Measurements from ENCODE around the gene ZNF418.
"Not testable (repeated sequence)": the region's sequence is repeated elsewhere in the genome, so short reads cannot be mapped to it uniquely, and the experiment has no call there.

ZNF418 gene

DNA sequence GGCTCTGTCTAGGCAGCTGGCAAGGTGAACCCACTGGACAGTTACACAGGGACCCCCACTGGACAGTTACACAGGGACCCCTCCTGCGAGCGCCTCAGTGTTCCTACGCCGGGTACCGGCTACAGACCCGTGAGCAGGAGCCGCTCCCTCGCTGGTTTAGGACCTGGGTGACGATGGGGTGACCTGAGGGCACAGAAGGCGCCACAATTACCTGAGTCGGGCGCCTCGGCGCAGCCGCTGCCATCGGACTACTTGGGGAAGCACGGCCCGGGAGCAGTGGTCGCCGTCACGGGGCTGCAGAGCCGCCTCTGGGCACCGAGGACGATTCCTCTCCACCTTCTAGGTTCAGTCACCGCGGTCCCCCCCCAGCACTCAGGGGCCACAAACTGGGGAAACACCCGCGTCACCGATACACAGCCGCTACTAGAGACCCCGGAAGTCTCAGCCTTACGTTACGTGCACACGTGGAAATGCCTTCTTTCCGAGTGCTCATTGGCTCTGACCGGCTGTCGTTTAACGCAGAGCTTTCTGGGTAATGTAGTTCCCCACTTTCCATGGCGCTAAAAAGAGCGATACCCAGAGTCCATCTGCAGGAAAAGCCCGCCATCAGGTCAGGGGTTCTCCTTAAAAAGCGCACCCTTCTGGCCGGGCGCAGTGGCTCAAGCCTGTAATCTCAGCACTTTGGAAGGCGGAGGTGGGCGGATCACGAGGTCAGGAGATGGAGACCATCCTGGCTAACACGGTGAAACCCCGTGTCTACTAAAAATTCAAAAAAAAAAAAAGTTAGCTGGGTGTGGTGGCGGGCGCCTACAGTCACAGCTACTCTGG is 18.8 kb downstream of the ZNF418 start, which contains the start of gene ZNF417:
ZNF417 (minus strand) TSS at position 425 of the 828 bp plus-strand sequence; CDS start at position 244, 181 bp downstream.
- H3K27me3 Mint-ChIP-seq, result not testable (repeated sequence)
- Mint-ChIP-seq H3K36me3 (peaks cover 63% of the 10 kb centered on the region), H3K9me3 (peaks cover 58% of the 10 kb centered on the region), H3K27ac (peak within 1 kb of the TSS; percentile 95), H3K4me1 (peaks cover 27% of the 10 kb centered on the region), H3K4me3 (peak within 1 kb of the TSS; percentile 89)
- CTCF ChIA-PET, result interaction anchor here (1.1 to 1.4 kb wide), 3 partner anchors 13 to 278 kb away, joined by 3 to 4 read pairs (median 3); no protein-coding TSS in a partner anchor
- DNase-seq, result peak; percentile 91

DNA sequence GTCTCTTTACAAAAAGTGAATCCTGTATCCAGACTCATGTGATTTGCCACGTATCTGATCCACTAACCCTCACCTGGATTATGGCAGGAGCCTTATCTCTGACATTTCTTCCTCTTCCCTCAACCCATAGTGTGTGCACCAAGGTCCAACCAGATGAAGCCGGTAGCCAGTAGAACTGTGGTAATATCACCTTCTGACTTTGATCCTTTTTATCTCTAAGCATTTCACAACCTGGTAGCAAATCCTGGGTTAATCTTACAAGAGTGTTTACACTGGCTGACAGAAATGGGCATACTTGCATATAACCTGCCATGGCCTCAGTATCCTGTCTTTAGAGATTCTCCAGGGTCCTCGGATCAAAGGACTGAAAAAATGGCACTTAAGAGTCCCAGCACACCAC is 20.7 kb downstream of the ZNF418 start:
- no peak overlapping the region for H3K27ac Mint-ChIP-seq
- peak overlapping the region; percentile 89 for H3K4me3 Mint-ChIP-seq
- peaks cover 57% of the 10 kb centered on the region for H3K9me3 Mint-ChIP-seq
- H3K4me1 Mint-ChIP-seq, result peaks cover 27% of the 10 kb centered on the region
- CTCF ChIA-PET, result interaction anchor here (1.4 kb wide), 1 partner anchor 11 kb away, joined by 4 read pairs; no protein-coding TSS in a partner anchor
- H3K36me3 Mint-ChIP-seq, result peaks cover 72% of the 10 kb centered on the region
- H3K27me3 Mint-ChIP-seq, result no peaks in the 10 kb centered on the region
- DNase-seq, result no peak

DNA sequence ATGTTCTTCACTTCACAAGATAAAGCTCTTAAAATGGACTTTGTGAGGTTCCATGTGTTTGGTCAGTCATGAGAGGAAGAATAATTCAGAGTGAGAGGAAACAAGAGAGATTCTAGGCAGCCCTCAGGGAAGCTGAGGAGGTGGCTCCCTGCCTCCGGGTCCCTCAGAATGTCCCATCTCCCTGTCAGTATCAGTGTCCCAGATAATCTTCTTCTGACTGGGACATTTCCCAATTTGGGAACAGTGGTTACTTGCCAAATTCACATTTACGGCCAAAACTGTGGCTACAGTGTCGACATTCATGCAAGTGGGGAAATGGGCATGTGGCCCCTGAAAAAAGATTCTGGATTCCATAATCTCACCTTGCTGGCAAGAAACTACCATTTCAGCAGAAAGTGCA is 27.8 kb downstream of the ZNF418 start:
- CTCF ChIA-PET, result no interaction called here
- Mint-ChIP-seq H3K4me3 (no peak overlapping the region), H3K27ac (no peak overlapping the region)

DNA sequence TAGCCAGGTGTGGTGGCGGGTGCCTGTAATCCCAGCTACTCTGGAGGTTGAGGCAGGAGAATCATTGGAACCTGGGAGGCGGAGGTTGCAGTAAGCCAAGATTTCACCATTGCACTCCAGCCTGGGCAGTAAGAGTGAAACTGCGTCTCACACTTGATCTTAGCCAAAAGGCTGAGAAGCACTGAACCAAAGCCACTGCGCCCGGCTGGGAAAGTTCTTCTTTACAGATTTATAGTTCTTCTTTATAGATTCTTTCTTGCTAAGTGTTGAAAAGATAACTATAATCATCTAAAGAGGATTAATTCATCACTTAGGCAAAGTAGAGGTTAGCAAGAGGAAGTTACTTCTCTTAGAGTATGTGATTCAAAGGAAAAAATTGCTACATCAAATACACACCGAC is 29.9 kb downstream of the ZNF418 start:
- no peak overlapping the region for H3K27ac Mint-ChIP-seq
- peaks cover 61% of the 10 kb centered on the region for H3K36me3 Mint-ChIP-seq
- H3K27me3 Mint-ChIP-seq, result no peaks in the 10 kb centered on the region
- DNase-seq, result no peak
- CTCF ChIA-PET, result no interaction called here
- H3K4me3 Mint-ChIP-seq, result no peak overlapping the region
- H3K9me3 Mint-ChIP-seq, result peaks cover 56% of the 10 kb centered on the region
- H3K4me1 Mint-ChIP-seq, result peaks cover 3% of the 10 kb centered on the region

More for the DNA sequence above, 27.8 kb downstream of the ZNF418 start:
- H3K4me1 Mint-ChIP-seq, result peaks cover 3% of the 10 kb centered on the region
- peaks cover 77% of the 10 kb centered on the region for H3K36me3 Mint-ChIP-seq
- no peak for DNase-seq
- H3K9me3 Mint-ChIP-seq, result peaks cover 65% of the 10 kb centered on the region
- H3K27me3 Mint-ChIP-seq, result no peaks in the 10 kb centered on the region

DNA sequence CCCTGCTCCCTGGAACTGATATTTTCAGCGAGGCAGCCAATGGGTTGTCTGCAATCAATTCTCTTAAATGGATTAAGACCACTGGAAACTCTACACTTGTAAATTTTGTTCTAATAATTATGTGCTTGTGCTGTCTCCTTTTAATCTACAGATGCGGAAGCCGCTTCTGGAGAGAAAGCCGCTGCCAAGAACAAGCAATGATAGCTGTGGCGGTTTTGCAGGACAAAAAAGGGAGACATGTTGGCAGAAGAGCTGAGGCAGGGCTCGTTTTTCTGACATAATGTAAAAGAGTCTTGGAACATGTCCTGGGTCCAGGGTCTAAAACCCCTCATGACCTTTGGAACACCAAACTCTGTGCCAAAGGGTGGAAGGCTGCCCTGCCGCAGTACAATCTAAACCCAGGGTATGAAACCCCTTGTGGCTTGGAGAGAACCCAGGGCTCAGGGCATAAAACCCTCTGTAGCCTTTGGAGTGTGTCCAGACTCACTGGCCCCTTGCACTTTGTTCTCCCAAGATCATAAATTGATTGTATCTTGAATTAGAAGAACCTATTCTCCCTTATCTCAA is 31.5 kb downstream of the ZNF418 start:
- peaks cover 51% of the 10 kb centered on the region for H3K9me3 Mint-ChIP-seq
- no peak overlapping the region for H3K27ac Mint-ChIP-seq
- H3K4me1 Mint-ChIP-seq, result peaks cover 3% of the 10 kb centered on the region
- CTCF ChIA-PET, result interaction anchor here (1.3 kb wide), 1 partner anchor 12 kb away, joined by 4 read pairs; no protein-coding TSS in a partner anchor
- H3K27me3 Mint-ChIP-seq, result no peaks in the 10 kb centered on the region
- no peak for DNase-seq
- peaks cover 50% of the 10 kb centered on the region for H3K36me3 Mint-ChIP-seq
- H3K4me3 Mint-ChIP-seq, result no peak overlapping the region

DNA sequence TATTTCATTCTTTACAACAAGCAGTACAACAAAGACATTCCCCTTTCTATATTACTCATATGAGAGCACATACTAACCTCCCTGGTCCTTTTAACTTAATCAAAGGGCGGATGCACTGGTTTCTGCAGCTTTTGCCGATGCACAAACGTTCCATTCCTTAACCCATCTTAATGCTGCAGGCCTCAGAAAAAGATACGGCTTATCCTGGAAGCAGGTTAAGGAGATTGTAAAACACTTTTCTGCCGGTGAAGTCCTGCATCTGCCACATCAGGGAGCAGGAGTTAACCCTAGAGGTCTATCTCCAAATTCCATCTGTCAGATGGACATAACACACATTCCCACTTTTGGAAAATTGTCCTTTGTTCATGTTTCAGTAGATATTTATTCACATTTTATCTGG is 34.9 kb downstream of the ZNF418 start:
- no peak for DNase-seq
- H3K27me3 Mint-ChIP-seq, result no peaks in the 10 kb centered on the region
- H3K9me3 Mint-ChIP-seq, result peaks cover 44% of the 10 kb centered on the region
- CTCF ChIA-PET, result no interaction called here
- no peak overlapping the region for H3K4me3 Mint-ChIP-seq
- H3K4me1 Mint-ChIP-seq, result peaks cover 3% of the 10 kb centered on the region
- H3K36me3 Mint-ChIP-seq, result peaks cover 24% of the 10 kb centered on the region
- no peak overlapping the region for H3K27ac Mint-ChIP-seq

DNA sequence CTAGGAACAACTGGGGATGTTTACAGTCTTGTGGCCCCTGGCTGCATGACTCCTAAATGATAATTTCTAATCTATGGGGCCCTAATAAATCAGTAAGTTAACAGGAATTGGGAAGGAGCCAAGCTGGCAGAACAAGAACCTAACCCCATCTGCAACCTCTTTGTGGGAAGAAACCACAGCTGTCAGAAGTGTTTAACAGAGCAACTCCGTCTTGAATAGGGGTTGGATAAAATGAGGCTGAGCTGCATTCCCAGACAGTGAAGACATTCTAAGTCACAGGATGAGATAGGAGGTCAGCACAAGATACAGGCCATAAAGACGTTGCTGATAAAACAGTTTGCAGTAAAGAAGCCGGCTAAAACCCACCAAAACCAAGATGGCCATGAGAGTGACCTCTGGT is 44.5 kb downstream of the ZNF418 start:
- CTCF ChIA-PET, result interaction anchor here (0.7 kb wide), 1 partner anchor 121 kb away, joined by 3 read pairs; the partner anchor contains the start of gene ZNF586
- not testable (repeated sequence) for H3K4me3 Mint-ChIP-seq, DNase-seq, H3K27ac Mint-ChIP-seq, H3K27me3 Mint-ChIP-seq
- Mint-ChIP-seq H3K9me3 (peaks cover 47% of the 10 kb centered on the region), H3K4me1 (peaks cover 24% of the 10 kb centered on the region), H3K36me3 (peaks cover 35% of the 10 kb centered on the region)

DNA sequence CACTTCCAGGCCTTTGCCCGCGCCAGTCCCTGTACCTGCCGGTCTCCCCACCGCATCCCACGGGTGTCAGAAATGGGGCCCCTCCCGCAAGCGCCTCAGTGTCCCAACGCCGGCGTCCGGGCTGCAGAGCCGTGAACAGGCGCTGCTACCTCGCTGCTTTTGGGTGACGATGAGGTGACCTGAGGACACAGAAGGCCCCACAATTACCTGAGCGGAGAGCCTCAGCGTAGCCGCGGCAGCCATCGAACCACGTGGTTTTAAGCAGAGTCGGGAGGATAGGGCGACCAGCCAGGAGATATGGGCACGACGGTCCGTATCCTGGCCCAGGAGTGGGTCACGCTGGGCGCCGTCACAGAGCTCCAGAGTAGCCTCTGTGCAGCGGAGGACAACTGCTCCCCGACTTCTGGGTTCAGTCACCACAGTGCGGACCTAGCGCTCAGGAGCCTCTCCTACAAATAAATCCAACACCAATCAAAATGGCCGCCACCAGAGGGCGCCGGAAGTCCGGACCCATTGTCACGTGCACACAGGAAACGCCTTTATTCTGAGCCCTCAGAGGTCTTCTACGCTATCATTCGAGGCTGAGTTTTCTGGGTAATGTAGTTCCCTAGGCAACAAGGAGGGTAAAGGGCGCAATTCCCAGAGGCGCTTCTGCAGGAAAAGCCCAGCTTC is 46.5 kb downstream of the ZNF418 start, which contains the start of gene ZNF814:
ZNF814 (minus strand) TSS at position 478 of the 672 bp plus-strand sequence; CDS start at position 243, 235 bp downstream.
- peaks cover 54% of the 10 kb centered on the region for H3K36me3 Mint-ChIP-seq

DNA sequence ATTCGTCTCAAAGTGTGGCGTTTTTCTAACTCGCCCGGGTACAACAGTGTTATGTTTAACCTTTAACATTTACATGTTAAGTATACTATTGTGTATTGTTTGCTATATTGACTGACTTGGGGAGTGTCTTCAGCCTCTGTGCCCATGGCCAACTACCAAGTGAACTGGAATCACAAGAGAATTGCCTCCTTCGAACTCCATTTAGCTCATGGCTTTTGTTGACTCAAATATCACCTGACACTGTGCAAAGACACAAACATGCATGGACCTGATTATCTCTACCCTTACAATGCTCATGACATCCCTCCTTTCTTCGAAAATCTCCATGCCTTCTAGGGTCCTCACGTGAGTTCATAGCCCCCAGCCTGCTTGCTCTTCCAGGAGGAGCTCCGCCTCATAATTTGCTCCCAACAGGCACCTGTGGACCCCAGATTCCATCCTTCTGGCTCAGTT is 47.1 kb downstream of the ZNF418 start:
- CTCF ChIA-PET, result no interaction called here
- DNase-seq, result no peak

More for the DNA sequence above, 46.5 kb downstream of the ZNF418 start, which contains the start of gene ZNF814:
- Mint-ChIP-seq H3K27me3 (no peaks in the 10 kb centered on the region), H3K4me1 (peaks cover 24% of the 10 kb centered on the region), H3K27ac (peak within 1 kb of the TSS; percentile 88), H3K9me3 (peaks cover 57% of the 10 kb centered on the region), H3K4me3 (peak within 1 kb of the TSS; percentile 90)
- DNase-seq, result peak; percentile 91
- CTCF ChIA-PET, result no interaction called here

DNA sequence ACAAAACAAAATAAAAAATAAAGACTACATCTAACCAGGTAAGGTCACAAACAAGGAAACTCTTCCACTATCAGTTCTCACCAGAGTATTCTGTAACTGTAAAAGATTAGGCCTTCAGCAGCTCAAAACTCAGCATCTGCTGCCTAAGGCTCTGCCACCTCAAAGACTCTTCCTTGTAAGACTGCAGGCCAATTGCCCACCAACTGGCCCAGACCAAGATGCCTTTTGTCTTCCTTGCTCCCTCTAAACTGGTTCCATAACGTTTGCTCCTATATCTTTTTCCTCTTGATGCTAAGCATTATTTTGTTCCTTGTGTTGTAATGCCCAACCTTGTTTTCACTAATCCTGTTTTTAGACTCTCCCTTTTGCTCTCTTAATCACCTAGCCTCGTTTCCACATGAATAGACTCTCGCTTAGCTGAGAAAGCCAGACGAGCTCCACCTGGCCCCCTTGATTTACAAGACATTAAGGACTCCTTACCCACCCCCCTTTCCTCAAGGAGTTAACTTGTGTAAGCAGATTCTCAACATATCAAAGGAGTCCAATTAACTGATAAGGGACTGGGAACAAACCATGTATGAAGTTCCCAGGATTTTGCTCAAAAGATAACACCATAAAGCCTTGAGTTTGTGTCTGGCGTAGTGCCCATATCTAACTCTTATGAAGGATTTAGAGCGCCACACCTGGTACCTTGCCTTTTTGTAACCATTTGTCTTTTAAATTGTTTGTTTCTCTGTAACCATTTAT is 47.8 kb downstream of the ZNF418 start:
- Mint-ChIP-seq H3K9me3 (peaks cover 57% of the 10 kb centered on the region), H3K36me3 (peaks cover 67% of the 10 kb centered on the region), H3K27ac (peak overlapping the region; percentile 67), H3K27me3 (no peaks in the 10 kb centered on the region), H3K4me1 (peaks cover 24% of the 10 kb centered on the region), H3K4me3 (peak overlapping the region; percentile 90)
- no peak for DNase-seq
- CTCF ChIA-PET, result no interaction called here

More for the DNA sequence above, 47.1 kb downstream of the ZNF418 start:
- peaks cover 57% of the 10 kb centered on the region for H3K9me3 Mint-ChIP-seq
- no peaks in the 10 kb centered on the region for H3K27me3 Mint-ChIP-seq
- peak overlapping the region; percentile 90 for H3K4me3 Mint-ChIP-seq
- peaks cover 24% of the 10 kb centered on the region for H3K4me1 Mint-ChIP-seq
- H3K27ac Mint-ChIP-seq, result peak overlapping the region; percentile 88
- H3K36me3 Mint-ChIP-seq, result peaks cover 60% of the 10 kb centered on the region

DNA sequence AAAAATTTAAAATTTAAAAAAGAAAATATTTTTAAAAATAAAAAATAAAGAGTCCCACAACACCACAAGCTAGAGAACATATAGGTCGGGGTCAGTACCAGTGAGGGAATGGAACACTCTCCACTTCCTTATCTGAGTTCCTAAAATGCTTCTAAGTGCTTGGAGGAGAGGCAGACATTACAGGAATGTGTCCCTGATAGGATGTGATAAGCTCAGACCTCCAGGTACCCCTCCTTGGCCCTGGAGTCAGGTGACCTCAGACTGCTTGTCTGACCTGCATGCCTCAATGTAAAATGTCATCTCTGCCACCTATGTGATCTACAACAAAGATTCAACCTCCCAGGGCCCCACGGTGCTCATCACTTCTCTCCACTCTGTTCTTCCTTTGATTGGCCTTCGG is 49.2 kb downstream of the ZNF418 start:
- Mint-ChIP-seq H3K9me3 (peaks cover 53% of the 10 kb centered on the region), H3K4me1 (peaks cover 24% of the 10 kb centered on the region), H3K27me3 (no peaks in the 10 kb centered on the region), H3K4me3 (no peak overlapping the region), H3K27ac (no peak overlapping the region), H3K36me3 (peaks cover 65% of the 10 kb centered on the region)
- DNase-seq, result no peak
- CTCF ChIA-PET, result interaction anchor here (0.6 kb wide), 1 partner anchor 1632 kb away, joined by 3 read pairs; no protein-coding TSS in a partner anchor

DNA sequence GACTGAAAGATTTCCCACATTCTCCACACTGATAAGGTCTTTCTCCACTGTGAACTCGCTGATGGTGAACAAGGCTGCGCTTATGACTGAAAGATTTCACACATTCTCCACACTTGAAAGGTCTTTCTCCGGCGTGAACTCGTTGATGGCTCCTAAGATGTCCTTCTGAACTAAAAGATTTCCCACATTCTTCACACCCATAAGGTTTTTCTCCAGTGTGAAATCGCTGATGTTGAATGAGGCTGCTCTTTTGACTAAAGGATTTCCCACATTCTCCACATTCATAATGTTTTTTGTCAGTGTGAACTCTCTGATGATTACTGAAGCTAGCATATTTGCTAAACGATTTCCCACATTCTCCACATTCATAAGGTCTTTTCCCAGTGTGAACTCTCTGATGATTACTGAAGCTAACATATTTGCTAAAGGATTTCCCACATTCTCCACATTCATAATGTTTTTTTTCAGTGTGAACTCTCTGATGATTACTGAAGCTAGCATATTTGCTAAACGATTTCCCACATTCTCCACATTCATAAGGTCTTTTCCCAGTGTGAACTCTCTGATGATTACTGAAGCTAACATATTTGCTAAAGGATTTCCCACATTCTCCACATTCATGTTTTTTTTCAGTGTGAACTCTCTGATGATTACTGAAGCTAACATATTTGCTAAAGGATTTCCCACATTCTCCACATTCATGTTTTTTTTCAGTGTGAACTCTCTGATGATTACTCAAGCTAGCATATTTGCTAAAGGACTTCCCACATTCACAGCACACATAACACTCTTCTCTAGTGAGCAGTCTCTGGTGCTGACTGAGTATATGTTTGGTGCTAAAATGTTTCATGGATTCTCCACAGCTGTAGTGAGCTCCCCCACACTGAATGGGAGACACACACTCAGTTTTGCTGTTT is 61.1 kb downstream of the ZNF418 start:
- H3K4me1 Mint-ChIP-seq, H3K4me3 Mint-ChIP-seq, H3K27me3 Mint-ChIP-seq, CTCF ChIA-PET, H3K27ac Mint-ChIP-seq, DNase-seq: not testable (repeated sequence)
- H3K36me3 Mint-ChIP-seq, result peaks cover 63% of the 10 kb centered on the region
- peaks cover 68% of the 10 kb centered on the region for H3K9me3 Mint-ChIP-seq

DNA sequence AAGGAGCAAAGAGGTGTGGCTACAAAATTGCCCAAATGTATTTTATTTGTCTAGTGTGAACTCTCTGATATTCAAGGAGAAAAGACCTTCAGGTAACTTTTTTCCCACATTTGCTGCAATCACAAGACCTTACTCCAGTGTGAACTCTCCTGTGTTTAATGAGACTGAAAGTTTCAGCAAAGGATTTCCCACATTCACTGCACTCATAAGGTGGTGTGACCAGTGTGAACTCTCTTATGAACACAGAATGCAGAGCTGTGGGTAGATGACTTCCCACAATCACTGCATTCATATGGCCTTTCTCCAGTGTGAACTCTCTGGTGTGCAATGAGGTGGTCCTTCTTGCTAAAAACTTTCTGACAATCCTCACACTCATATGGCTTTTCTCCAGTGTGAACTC is 62.8 kb downstream of the ZNF418 start:
- no peaks in the 10 kb centered on the region for H3K4me1 Mint-ChIP-seq
- H3K27me3 Mint-ChIP-seq, result no peaks in the 10 kb centered on the region
- H3K4me3 Mint-ChIP-seq, result no peak overlapping the region
- H3K27ac Mint-ChIP-seq, result no peak overlapping the region
- DNase-seq, result no peak
- CTCF ChIA-PET, result no interaction called here
- peaks cover 66% of the 10 kb centered on the region for H3K36me3 Mint-ChIP-seq
- H3K9me3 Mint-ChIP-seq, result peaks cover 68% of the 10 kb centered on the region
